Measurements from ENCODE around the gene EPHB2.

The EPHB2 gene

DNA sequence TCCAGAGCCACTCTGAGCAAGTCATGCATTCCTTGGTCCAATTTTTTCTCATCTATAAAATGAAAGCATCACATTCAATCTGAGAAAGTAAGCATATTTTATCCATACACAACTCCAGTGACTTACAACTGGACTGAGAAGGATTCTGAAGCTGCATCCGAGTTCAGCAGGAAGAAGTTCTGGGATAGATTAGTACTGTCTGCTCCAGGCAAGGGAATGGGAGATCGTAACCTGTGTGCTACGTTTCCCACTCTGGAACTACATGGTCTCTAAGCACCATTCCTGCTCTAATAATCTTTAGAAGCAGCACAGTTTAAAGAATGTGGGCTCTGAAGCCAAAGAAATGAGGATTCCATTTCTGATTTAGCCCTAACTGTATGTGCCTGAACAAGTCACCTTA, 182.7 kb downstream of the EPHB2 start:
- in situ Hi-C loops (cut with HindIII; ENCODE audit: low sequenced_read_pairs): loop anchor here (25.0 kb wide), 1 partner anchor 181 kb away; the partner anchor contains the start of gene EPHB2

DNA sequence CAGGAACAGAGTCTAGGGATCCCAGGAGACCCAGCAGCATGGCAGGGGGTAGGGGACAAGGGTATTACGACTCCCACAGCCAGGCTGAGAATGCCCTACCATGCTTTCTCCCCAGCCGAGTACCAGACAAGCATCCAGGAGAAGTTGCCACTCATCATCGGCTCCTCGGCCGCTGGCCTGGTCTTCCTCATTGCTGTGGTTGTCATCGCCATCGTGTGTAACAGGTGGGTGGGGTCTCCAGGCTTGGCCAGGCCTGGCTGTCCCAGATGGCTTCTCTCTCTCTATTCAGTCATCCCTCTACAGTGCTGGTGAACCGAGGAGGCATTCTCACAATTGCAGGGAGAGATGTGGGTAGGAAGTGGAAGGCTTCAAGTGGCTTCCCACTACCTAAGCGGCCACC, 184.7 kb downstream of the EPHB2 start:
- in situ Hi-C loops (cut with HindIII; ENCODE audit: low sequenced_read_pairs): loop anchor here (25.0 kb wide), 1 partner anchor 183 kb away; the partner anchor contains the start of gene EPHB2

DNA sequence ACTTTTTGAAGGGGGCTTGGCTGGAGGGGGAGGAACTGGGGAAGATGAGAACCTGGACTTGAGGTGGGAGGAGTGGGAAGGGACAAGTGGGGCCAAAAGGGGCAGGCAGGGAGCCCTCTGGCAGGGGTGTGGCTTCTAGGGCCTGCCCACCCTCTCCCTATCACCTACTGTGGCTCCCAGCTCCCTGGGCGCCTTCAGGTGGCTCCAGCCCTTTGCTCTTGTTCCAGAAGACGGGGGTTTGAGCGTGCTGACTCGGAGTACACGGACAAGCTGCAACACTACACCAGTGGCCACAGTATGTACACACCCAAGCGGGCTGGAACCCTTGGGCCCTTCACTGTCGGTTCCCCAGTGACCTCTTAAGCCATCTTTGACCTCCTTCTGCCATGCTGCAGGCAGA, 185.5 kb downstream of the EPHB2 start:
- in situ Hi-C loops (cut with HindIII; ENCODE audit: low sequenced_read_pairs): loop anchor here (25.0 kb wide), 1 partner anchor 184 kb away; the partner anchor contains the start of gene EPHB2

DNA sequence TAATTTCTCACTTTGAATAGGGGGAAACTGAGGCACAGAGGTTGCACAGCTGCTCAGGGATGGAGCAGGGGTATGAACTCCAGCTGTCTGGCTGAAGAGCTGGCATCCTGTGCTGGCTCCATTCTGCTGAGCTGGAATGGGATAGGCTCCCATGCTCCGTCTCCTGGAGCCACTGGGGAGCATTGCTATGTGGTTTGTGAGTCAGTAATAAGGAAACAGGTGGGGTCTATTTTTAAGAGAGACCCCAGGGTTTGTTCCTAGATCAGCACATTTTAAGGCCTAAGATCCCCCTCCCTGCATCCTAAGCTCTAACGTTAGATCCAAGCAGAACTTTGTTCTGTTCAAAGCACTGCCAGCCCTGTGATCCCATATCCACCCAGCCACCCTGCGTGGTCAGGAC, 189.8 kb downstream of the EPHB2 start:
- in situ Hi-C loops (cut with HindIII; ENCODE audit: low sequenced_read_pairs): no loop called here

GRCh38 chr1:22903113-22903512, 192.5 kb downstream of the EPHB2 start:
- in situ Hi-C loops (cut with HindIII; ENCODE audit: low sequenced_read_pairs): no loop called here

GRCh38 chr1:22906968-22907367, 196.3 kb downstream of the EPHB2 start:
- in situ Hi-C loops (cut with HindIII; ENCODE audit: low sequenced_read_pairs): no loop called here

- in situ Hi-C loops (cut with HindIII; ENCODE audit: low sequenced_read_pairs): no loop called here
These were observed 196.9 kb downstream of the EPHB2 start for GRCh38 chr1:22907528-22907927.

GRCh38 chr1:22908880-22909426, 198.3 kb downstream of the EPHB2 start:
- in situ Hi-C loops (cut with HindIII; ENCODE audit: low sequenced_read_pairs): no loop called here

GRCh38 chr1:22910286-22910685, 199.6 kb downstream of the EPHB2 start:
- in situ Hi-C loops (cut with HindIII; ENCODE audit: low sequenced_read_pairs): no loop called here

- in situ Hi-C loops (cut with HindIII; ENCODE audit: low sequenced_read_pairs): no loop called here
These were observed 200.5 kb downstream of the EPHB2 start for GRCh38 chr1:22910986-22911651.

- in situ Hi-C loops (cut with HindIII; ENCODE audit: low sequenced_read_pairs): no loop called here
These were observed 201.7 kb downstream of the EPHB2 start for GRCh38 chr1:22912311-22912710.

GRCh38 chr1:22913421-22914141, 202.9 kb downstream of the EPHB2 start:
- in situ Hi-C loops (cut with HindIII; ENCODE audit: low sequenced_read_pairs): no loop called here

- in situ Hi-C loops (cut with HindIII; ENCODE audit: low sequenced_read_pairs): no loop called here
These were observed 203.5 kb downstream of the EPHB2 start for GRCh38 chr1:22914156-22914555.

DNA sequence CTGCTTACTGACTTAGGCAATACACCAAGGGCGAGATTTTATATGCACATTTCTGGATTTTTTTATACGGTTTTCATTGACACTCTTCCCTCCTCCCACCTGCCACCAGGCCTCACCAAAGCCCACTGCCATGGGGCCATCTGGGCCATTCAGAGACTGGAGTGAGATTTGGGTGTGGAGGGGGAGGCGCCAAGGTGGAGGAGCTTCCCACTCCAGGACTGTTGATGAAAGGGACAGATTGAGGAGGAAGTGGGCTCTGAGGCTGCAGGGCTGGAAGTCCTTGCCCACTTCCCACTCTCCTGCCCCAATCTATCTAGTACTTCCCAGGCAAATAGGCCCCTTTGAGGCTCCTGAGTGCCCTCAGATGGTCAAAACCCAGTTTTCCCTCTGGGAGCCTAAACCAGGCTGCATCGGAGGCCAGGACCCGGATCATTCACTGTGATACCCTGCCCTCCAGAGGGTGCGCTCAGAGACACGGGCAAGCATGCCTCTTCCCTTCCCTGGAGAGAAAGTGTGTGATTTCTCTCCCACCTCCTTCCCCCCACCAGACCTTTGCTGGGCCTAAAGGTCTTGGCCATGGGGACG, 204.1 kb downstream of the EPHB2 start:
- in situ Hi-C loops (cut with HindIII; ENCODE audit: low sequenced_read_pairs): no loop called here

DNA sequence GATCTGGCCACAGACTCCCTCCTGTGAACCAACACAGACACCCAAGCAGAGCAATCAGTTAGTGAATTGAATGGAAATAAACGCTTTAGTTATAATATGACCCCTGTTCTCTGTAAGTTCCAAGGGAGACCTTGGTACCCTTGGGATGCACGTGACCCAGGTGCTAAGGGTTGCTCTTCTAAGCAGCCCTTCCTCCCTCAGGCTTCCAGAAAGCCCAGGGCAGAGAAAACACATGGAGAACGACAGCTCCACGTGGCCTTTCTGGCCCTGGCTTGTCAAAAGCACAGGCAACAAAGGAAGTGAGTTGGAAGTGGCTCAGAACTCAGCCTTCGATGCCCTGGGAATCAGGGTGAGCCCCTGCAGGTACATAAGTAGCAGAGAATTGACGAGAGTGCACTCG, 204.6 kb downstream of the EPHB2 start:
- in situ Hi-C loops (cut with HindIII; ENCODE audit: low sequenced_read_pairs): no loop called here

GRCh38 chr1:22915816-22916470, 205.3 kb downstream of the EPHB2 start:
- in situ Hi-C loops (cut with HindIII; ENCODE audit: low sequenced_read_pairs): no loop called here

- in situ Hi-C loops (cut with HindIII; ENCODE audit: low sequenced_read_pairs): no loop called here
These were observed 205.8 kb downstream of the EPHB2 start for GRCh38 chr1:22916471-22916820.

DNA sequence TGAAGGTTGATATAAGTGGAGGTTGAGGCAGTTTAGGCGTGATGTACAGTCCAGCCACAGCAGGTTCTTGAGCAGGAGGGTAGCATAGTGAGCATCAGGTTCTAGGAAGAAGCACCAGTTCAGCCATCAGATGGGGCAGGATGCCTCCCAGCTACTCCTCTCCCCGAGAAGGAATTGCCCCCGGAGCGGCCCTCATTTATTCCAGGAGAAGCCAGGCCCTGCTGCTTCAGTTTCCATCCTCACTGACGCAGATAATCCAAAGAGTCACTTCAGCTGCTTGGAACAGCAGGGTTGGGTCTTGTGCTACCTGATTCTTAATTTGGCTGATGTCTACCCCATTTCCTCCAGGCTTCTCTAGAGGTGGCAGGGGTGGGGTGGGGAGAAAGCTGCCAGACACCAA, 207.3 kb downstream of the EPHB2 start:
- in situ Hi-C loops (cut with HindIII; ENCODE audit: low sequenced_read_pairs): no loop called here

DNA sequence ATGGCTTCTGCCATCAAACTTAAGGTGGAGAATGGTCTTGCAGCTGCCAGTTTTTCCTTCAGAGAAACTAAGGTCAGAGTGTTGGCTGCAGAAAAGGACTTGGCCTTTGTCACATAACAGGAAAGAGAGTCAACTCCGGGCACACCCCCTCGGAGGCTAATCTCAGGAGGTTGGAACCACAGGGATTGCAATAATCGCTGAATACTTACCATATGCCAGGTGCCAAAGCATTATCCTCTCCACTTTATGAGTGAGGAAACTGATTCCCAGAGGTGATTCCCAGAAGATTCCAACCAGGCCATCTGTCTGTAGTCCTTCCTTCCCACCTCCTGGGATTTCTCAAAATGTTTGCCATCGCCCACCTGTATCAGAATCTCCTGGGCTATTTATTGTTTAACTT, 208.0 kb downstream of the EPHB2 start:
- in situ Hi-C loops (cut with HindIII; ENCODE audit: low sequenced_read_pairs): no loop called here

DNA sequence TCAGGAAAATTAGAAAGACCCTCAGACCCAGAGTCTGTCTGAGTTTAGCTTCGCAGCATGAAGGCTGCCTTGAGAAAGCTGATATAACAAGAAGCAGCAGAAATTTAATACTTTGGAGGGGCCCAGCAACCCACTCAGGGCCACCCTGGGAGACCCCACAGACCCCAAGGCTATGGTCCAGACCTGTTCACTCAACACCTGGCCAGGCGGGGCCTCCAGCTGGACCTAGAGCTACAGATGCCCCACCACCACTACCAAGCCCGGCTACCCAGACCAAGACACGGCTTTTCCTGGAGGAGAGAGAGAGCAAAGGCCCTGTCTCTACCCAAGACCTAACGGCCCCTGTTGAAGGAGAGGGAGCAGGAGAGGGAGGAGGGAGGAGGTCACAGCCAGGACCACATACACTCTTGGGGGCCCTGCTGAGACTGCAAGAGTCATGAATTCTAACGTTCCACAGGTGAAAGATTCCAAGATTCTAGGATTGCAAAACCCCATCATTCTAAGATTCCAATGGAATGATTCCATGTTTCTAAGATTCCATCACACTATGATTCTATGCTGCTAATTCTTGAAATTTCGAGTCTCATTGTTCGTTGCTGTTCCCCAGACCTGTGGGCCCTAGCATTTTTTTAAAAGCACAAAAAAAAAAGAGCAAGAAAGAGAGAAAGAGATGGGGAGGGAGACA, 208.8 kb downstream of the EPHB2 start:
- in situ Hi-C loops (cut with HindIII; ENCODE audit: low sequenced_read_pairs): no loop called here
